Stomach smooth muscle (tissue), 2 donors: ENCODE results near the gene ADSS2.

Source experiments
- H3K27ac ChIP-seq: one replicate; pipeline ENCODE4 v1.7.0; 2013; ENCODE audit warnings: mild to moderate bottlenecking, low read length, inconsistent platforms
- H3K27me3 ChIP-seq, 2 donors: one replicate each; pipeline ENCODE4 v1.7.0; 2013; ENCODE audit warnings: low read length in 2 of 2; ENCODE audit not compliant: insufficient read depth in 2 of 2, control insufficient read depth in 1 of 2
- H3K36me3 ChIP-seq, 2 donors: one replicate each; pipeline ENCODE4 v1.7.0; 2013; ENCODE audit warnings: low read length in 2 of 2; ENCODE audit not compliant: control insufficient read depth in 2 of 2, insufficient read depth in 2 of 2
- H3K4me1 ChIP-seq: one replicate; pipeline ENCODE4 v1.7.0; 2013; ENCODE audit warnings: low read length; ENCODE audit not compliant: control insufficient read depth, insufficient read depth
- H3K4me3 ChIP-seq, 2 donors: one replicate each; pipeline ENCODE4 v1.7.0; 2013; ENCODE audit warnings: low read length in 2 of 2
- H3K9ac ChIP-seq, 2 donors: one replicate each; pipeline ENCODE4 v1.7.0; 2013; ENCODE audit warnings: low read length in 2 of 2, mild to moderate bottlenecking in 1 of 2
- H3K9me3 ChIP-seq, 2 donors: one replicate each; pipeline ENCODE4 v1.7.0; 2013; ENCODE audit warnings: low read length in 2 of 2; ENCODE audit not compliant: control insufficient read depth in 2 of 2
- donor health status: healthy.
- donor health status: Pancreatic carcinoma.

Gene ADSS2

GRCh38 chr1:244458781-244459180 lies 7.1 kb upstream of the ADSS2 start:
- peaks cover 5% of the 10 kb centered on the region for H3K4me1 ChIP-seq
- H3K9me3 ChIP-seq, result no peaks in the 10 kb centered on the region
- H3K36me3 ChIP-seq, result no peaks in the 10 kb centered on the region
- H3K27me3 ChIP-seq, result no peaks in the 10 kb centered on the region
- no peak overlapping the region for H3K27ac ChIP-seq
- no peak overlapping the region for H3K9ac ChIP-seq
- H3K4me3 ChIP-seq, result no peak overlapping the region

DNA sequence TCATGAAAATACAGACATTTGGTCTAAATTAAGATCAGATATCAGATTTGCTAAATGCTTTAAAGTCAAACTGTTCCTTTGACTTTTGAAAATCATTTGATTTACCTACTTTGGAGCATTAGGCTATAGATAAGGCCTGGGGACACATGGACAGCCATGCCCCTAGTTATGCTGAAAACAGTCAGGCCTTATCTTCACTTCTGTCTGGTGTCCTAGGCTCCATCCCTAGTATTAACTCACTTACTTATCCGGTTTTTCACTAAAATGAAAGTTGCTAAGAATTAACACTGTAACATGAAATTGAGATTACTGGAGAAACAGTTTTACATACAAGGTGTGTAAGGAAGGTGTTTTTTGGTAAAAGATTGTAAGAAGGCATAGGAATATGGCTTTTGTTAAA lies 4.9 kb upstream of the ADSS2 start:
- H3K27ac ChIP-seq, result no peak overlapping the region
- no peak overlapping the region for H3K9ac ChIP-seq
- peaks cover 5% of the 10 kb centered on the region for H3K4me1 ChIP-seq
- no peaks in the 10 kb centered on the region for H3K27me3 ChIP-seq
- H3K4me3 ChIP-seq, result no peak overlapping the region
- no peaks in the 10 kb centered on the region for H3K9me3 ChIP-seq
- no peaks in the 10 kb centered on the region for H3K36me3 ChIP-seq

DNA sequence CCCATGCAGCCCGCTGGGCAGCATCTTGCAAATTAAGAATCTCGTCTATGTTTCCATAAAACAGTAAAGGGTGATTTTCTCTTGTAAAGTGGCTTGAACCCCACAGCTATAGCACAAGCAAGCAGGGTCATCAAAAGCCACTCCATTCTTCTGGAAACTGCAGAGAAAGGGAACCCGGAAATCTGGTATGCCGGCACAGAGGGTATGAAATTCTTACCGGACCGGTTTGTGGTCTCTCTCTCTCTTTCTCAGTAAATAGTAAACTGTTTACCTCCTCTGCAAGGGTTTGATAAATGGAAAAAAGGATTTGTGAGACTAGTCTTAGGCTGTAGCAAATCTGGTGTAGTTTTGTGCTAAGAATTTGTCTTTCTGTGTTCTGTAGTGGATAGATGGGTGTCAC lies 2.7 kb upstream of the ADSS2 start:
- Histone ChIP-seq H3K27me3 (no peaks in the 10 kb centered on the region), H3K9me3 (no peaks in the 10 kb centered on the region), H3K4me3 (no peak overlapping the region), H3K4me1 (peaks cover 7% of the 10 kb centered on the region), H3K9ac (no peak overlapping the region), H3K36me3 (no peaks in the 10 kb centered on the region), H3K27ac (no peak overlapping the region)

DNA sequence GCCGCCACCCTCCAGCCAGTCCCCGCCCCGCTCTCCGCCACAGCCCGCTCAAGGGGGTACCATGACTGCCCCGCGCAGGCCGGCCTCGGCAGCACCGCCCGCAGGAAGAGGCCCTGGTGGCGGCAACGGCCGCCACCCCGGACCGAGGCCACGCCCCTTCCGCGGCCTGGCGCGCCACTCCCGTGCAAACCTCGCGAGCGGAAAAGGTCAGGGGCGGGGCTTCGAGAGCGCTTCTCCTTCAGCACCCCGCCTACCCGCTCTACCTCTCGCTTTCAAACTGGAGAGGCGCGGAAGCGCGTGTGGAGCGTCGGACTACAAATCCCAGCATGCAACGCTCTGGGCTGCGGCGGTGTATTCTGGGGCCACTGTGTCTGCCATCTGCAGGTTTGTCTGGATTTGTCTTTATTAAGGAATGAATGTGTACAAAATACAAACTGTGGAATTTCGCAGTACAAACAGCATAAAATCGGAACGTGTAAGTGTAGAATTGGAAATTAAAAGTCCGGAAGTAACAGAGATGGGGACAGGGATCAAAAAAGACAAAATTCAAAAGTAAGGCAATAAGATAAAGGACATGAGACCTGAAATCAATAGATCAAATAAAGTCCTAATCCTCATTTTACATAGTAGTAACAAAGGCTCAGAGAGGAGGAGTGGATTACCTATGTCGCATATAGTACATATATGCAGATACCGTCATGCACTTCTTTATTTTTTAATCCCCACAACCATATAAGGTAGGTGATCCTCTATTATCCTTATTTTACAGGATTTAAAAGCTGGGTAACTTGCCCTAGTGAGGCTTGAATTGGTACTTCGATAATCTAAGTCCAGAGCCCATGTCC lies 464 bp upstream of the ADSS2 start:
- Histone ChIP-seq H3K27me3 (no peaks in the 10 kb centered on the region), H3K36me3 (no peaks in the 10 kb centered on the region), H3K9me3 (no peaks in the 10 kb centered on the region), H3K9ac (peak overlapping the region in 1 of 2 donors; percentile 92), H3K27ac (peak overlapping the region; percentile 88), H3K4me3 (peak overlapping the region; percentile 27 to 89), H3K4me1 (peaks cover 10% of the 10 kb centered on the region)

GRCh38 chr1:244450597-244451538 lies 841 bp downstream of the ADSS2 start:
- no peaks in the 10 kb centered on the region for H3K36me3 ChIP-seq
- H3K9ac ChIP-seq, result peak overlapping the region; percentile 79 to 92
- H3K4me1 ChIP-seq, result peaks cover 11% of the 10 kb centered on the region
- H3K27me3 ChIP-seq, result no peaks in the 10 kb centered on the region
- H3K4me3 ChIP-seq, result peak overlapping the region; percentile 78 to 89
- peak overlapping the region; percentile 88 for H3K27ac ChIP-seq
- H3K9me3 ChIP-seq, result no peaks in the 10 kb centered on the region

GRCh38 chr1:244449936-244450508 lies 1.7 kb downstream of the ADSS2 start:
- Histone ChIP-seq H3K4me1 (peaks cover 14% of the 10 kb centered on the region), H3K27me3 (no peaks in the 10 kb centered on the region), H3K9me3 (no peaks in the 10 kb centered on the region), H3K4me3 (peak overlapping the region; percentile 78 to 89), H3K36me3 (no peaks in the 10 kb centered on the region), H3K9ac (peak overlapping the region in 1 of 2 donors; percentile 92), H3K27ac (no peak overlapping the region)

DNA sequence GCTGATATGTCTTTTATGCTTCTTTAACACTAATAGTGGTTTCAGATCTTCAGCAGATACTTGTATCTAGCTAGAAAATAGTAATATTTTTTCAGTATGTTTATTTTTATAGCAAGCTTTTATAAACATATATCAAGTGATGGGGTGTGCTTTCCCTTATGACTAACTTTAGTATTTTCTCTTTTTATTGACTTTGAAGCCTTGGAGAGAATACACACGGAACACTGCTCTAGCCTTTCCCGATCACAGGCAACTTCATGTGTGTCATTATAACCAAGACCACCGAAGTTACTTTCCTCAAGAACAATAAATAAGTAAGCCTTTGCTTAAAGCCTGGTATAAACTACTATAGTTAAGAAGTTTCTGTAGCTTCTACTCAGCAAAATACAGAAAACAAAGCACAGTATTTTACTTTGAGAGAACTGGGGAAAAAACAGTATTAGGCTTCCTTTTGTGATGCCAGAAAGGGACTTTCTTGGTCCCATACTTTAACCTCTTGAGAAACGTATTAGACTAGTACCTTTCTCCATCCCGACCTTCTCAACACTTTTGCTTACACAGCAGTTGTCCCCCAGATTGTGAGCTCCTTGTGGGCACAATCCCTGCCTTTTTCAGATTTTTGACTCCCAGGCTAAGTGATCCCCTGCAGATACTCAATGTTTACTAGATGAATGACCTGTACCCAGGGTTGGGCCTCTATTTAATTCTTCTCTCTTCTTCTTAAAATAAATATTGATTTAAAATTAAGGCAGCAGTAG lies 3.3 kb downstream of the ADSS2 start:
- Histone ChIP-seq H3K9me3 (no peaks in the 10 kb centered on the region), H3K27me3 (no peaks in the 10 kb centered on the region), H3K27ac (peak overlapping the region; percentile 13), H3K9ac (no peak overlapping the region), H3K4me3 (no peak overlapping the region), H3K4me1 (peaks cover 17% of the 10 kb centered on the region), H3K36me3 (no peaks in the 10 kb centered on the region)

DNA sequence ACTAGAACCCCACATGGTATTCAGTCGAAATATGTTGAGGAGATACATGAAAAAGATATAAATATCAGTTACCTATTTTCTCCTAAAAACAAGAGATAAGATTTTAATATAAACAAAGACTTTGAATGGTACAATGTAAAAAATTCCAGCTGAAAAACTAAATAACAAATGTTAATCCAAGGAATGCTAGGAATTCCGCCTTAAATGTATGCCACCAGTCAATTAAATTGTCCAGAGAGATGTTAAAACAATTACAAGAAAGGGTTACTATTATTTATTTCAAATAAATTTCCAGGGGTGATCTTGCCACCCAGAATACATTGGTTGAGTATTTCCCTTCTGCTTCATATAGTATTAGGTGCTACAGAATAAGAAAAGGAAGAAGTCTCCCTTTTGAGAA lies 4.2 kb downstream of the ADSS2 start:
- Histone ChIP-seq H3K27me3 (no peaks in the 10 kb centered on the region), H3K4me1 (peaks cover 17% of the 10 kb centered on the region), H3K36me3 (no peaks in the 10 kb centered on the region), H3K9me3 (no peaks in the 10 kb centered on the region), H3K9ac (no peak overlapping the region), H3K4me3 (no peak overlapping the region), H3K27ac (no peak overlapping the region)

DNA sequence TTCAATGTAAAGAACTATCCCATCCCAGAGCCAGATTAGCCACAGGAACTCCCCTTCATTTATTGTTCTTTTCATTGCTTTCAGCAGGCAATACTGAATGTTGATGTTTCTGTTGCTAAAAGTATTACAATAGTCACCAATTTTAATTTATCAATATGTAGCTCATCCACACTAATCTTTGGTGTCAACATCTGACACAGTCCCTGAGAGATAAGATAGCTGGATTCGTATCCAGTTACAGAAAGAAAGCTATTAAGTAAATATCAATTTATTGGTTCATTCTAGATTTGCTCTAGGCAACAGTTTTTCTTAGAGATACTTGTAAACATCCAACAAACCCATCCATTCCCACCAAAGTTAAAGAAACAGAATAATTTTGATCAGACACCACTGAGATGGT lies 4.7 kb downstream of the ADSS2 start:
- H3K4me3 ChIP-seq, result no peak overlapping the region
- H3K9me3 ChIP-seq, result no peaks in the 10 kb centered on the region
- H3K27ac ChIP-seq, result no peak overlapping the region
- H3K27me3 ChIP-seq, result no peaks in the 10 kb centered on the region
- H3K36me3 ChIP-seq, result no peaks in the 10 kb centered on the region
- no peak overlapping the region for H3K9ac ChIP-seq
- peaks cover 17% of the 10 kb centered on the region for H3K4me1 ChIP-seq
